Liver (tissue), 9 donors: ENCODE data around the gene RAB17. TPM values are rescaled to one million over a fixed set of nuclear protein-coding genes. Genes with fewer than 3 reads are reported as not detected.

Source experiments
- DNase-seq: peaks from one replicate; pipeline ENCODE4 v3.0.0-alpha.2; 2017; ENCODE audit warnings: low spot score
- H3K27ac ChIP-seq, 2 donors: one replicate each; pipeline ENCODE4 v1.7.0; 2013; ENCODE audit warnings: inconsistent platforms in 2 of 2, low read length in 2 of 2, control low read depth in 1 of 2, low read depth in 1 of 2, mild to moderate bottlenecking in 1 of 2
- H3K27me3 ChIP-seq, 4 donors: one replicate each; pipeline versions ENCODE4 v1.6.1 to v1.7.0; 2013; ENCODE audit warnings: low read length in 3 of 4, inconsistent platforms in 1 of 4, mild to moderate bottlenecking in 1 of 4, moderate library complexity in 1 of 4; ENCODE audit not compliant: control insufficient read depth in 4 of 4, insufficient read depth in 4 of 4
- H3K36me3 ChIP-seq, 4 donors: one replicate each; pipeline versions ENCODE4 v1.6.1 to v1.7.0; 2013; ENCODE audit warnings: low read length in 3 of 4, mild to moderate bottlenecking in 3 of 4, low read depth in 1 of 4, moderate library complexity in 1 of 4; ENCODE audit not compliant: control insufficient read depth in 4 of 4, insufficient read depth in 3 of 4
- H3K4me1 ChIP-seq, 4 donors: one replicate each; pipeline versions ENCODE4 v1.6.1 to v1.7.0; 2013; ENCODE audit warnings: low read length in 3 of 4, mild to moderate bottlenecking in 3 of 4, moderate library complexity in 1 of 4; ENCODE audit not compliant: control insufficient read depth in 4 of 4, insufficient read depth in 4 of 4
- H3K4me3 ChIP-seq, 3 donors: one replicate each; pipeline versions ENCODE4 v1.6.1 to v1.7.0; 2013; ENCODE audit warnings: low read length in 3 of 3, control low read depth in 1 of 3, low read depth in 1 of 3, mild to moderate bottlenecking in 1 of 3
- H3K9ac ChIP-seq, 2 donors: one replicate each; pipeline ENCODE4 v1.7.0; 2013; ENCODE audit warnings: low read length in 2 of 2, mild to moderate bottlenecking in 2 of 2, moderate library complexity in 2 of 2, control low read depth in 1 of 2, low read depth in 1 of 2
- H3K9me3 ChIP-seq, 4 donors: one replicate each; pipeline versions ENCODE4 v1.6.1 to v1.7.0; 2013; ENCODE audit warnings: low read length in 3 of 4; ENCODE audit not compliant: control insufficient read depth in 4 of 4
- EGR1 ChIP-seq, 2 donors: IDR thresholded peaks; 2 replicates each; pipeline ENCODE4 v1.6.1; 2016 to 2018; ENCODE audit warnings: antibody characterized with exemption in 2 of 2, low read depth in 2 of 2
- FOXA1 ChIP-seq: IDR thresholded peaks from 2 replicates; pipeline ENCODE4 v1.6.1; 2016; ENCODE audit warnings: antibody characterized with exemption
- FOXA2 ChIP-seq: IDR thresholded peaks from 2 replicates; pipeline ENCODE4 v1.6.1; 2016; ENCODE audit warnings: antibody characterized with exemption
- GABPA ChIP-seq, 2 donors: IDR thresholded peaks in 1 of 2; conservative IDR thresholded peaks in 1 of 2; 2 replicates each; pipeline ENCODE4 v1.6.1; 2016; ENCODE audit warnings: antibody characterized with exemption in 2 of 2, mild to moderate bottlenecking in 1 of 2, moderate library complexity in 1 of 2
- HNF4A ChIP-seq, 2 donors: conservative IDR thresholded peaks; 2 replicates each; pipeline ENCODE4 v1.6.1; 2016; ENCODE audit warnings: antibody characterized with exemption in 2 of 2, mild to moderate bottlenecking in 2 of 2
- JUND ChIP-seq, 2 donors: IDR thresholded peaks; 2 replicates each; pipeline ENCODE4 v1.6.1; 2016; ENCODE audit warnings: antibody characterized with exemption in 2 of 2
- RAD21 ChIP-seq, 2 donors: IDR thresholded peaks; 2 replicates each; pipeline ENCODE4 v1.6.1; 2016; ENCODE audit warnings: antibody characterized with exemption in 2 of 2, mild to moderate bottlenecking in 2 of 2
- YY1 ChIP-seq: IDR thresholded peaks from 2 replicates; pipeline ENCODE4 v1.6.1; 2016; ENCODE audit warnings: antibody characterized with exemption, mild to moderate bottlenecking
- WGBS: extraction: QIAGEN DNeasy Blood & Tissue Kit; methylation state at CpG from one replicate; pipeline ENCODE4 v1.1.7; 2013; 5-methylcytosine and 5-hydroxymethylcytosine counted together
- polyA plus RNA-seq, 2 donors: library from polyadenylated mRNA; stranded (reverse) in 1 of 2; unstranded in 1 of 2; fragments of 200-250 nt in 1 of 2; fragments of >200 nt in 1 of 2; fragmentation: Nextera tagmentation in 1 of 2; extraction: Ambion mirVana in 1 of 2; gene quantifications; one replicate each; pipeline versions ENCODE4 v1.2.1 to v1.2.3, GENCODE V29; 2013 to 2015
- total RNA-seq, 2 donors: library from RNA; depleted of rRNA; stranded (reverse); fragments of >200 nt; gene quantifications; one replicate each; pipeline ENCODE4 v1.2.3, GENCODE V29; 2014
- TF ChIP-seq, protein P1 (sequence below): fragments of 150-350 bp; IDR thresholded peaks from 2 replicates; pipeline ENCODE4 v1.5.1; 2017; ENCODE audit warnings: improper control_type of control experiment, low read depth, low read length; ENCODE audit not compliant: missing input control
- TF ChIP-seq, protein P2 (sequence below): IDR thresholded peaks from 2 replicates; pipeline ENCODE4 v1.6.1; 2016; ENCODE audit warnings: antibody characterized with exemption, mild to moderate bottlenecking
- TF ChIP-seq, protein P3 (sequence below): IDR thresholded peaks from 2 replicates; pipeline ENCODE4 v1.6.1; 2016; ENCODE audit warnings: antibody characterized with exemption
- TF ChIP-seq, protein P4 (sequence below): IDR thresholded peaks from 2 replicates; pipeline ENCODE4 v1.6.1; 2016; ENCODE audit warnings: antibody characterized with exemption
- donor health status: healthy.
- donor health status: healthy.
- donor health status: healthy.
- donor health status: healthy.
- donor health status: healthy.

Gene RAB17
- total and polyA plus RNA-seq, 4 donors: 17.8 to 96.5 (median 74.9) TPM

DNA sequence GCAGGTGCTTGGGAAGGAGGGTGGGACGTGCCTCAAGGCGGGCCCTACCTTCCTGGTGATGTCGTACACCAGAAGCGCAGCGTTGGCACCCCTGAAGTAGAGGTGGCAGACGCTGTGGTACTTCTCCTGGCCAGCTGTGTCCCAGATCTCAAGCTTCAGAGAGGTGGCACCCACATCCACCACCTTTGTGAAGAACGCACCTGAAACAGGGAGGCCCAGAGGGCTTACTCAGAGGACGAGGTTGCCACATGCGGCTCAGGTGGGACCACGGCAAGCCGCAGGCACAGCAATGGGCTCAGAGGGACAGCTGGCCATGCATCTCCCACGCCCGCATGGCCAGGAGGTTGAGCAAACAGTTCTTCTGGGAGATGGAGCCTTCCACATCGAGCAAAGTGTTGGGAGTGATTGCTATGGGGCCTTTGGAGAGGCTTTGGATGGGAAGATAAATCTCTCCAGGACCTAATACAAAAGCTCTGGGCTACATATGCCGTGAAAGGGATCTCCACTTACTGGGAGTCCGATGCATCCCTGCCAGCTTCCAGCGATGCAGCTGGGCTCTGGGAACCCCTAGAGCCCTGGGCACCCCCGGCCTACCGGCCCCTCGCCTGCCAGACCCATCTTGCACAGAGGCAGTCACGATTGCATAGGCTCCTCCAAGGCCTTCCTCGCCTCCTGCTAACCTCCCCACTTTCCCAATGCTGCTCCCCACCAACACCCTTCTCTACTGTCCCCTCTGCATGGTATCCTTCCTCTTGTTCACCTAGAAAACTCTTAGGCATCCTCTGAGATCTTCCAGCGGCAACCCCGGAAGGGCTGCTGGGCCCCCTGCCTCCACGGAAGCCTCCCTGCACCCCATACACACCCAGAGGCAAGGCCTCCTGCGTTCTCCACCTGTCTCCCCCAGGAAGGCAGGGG lies 12.3 kb downstream of the RAB17 start (continued):
- TF ChIP-seq, protein P1, sequence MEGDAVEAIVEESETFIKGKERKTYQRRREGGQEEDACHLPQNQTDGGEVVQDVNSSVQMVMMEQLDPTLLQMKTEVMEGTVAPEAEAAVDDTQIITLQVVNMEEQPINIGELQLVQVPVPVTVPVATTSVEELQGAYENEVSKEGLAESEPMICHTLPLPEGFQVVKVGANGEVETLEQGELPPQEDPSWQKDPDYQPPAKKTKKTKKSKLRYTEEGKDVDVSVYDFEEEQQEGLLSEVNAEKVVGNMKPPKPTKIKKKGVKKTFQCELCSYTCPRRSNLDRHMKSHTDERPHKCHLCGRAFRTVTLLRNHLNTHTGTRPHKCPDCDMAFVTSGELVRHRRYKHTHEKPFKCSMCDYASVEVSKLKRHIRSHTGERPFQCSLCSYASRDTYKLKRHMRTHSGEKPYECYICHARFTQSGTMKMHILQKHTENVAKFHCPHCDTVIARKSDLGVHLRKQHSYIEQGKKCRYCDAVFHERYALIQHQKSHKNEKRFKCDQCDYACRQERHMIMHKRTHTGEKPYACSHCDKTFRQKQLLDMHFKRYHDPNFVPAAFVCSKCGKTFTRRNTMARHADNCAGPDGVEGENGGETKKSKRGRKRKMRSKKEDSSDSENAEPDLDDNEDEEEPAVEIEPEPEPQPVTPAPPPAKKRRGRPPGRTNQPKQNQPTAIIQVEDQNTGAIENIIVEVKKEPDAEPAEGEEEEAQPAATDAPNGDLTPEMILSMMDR: no peak

DNA sequence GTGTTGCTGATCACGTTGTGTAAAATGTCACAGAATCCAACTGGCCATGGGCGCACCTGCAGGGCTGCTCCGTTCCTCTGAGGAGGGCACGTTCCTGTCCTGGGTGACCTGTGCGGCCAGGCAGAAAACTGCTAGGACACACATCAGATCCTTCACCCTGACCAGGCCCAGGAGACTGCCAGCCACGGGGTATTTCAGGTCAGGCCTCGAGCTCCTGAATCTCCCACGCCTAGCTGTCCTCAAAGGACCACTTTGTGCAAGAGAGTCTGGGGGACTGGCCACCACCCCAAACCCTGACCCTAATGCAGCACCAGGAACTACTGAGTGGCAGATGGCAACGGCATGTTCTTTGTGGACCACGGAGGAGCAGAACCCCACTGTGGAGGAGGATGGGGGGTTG lies 13.1 kb downstream of the RAB17 start:
- Histone ChIP-seq H3K27ac (no peak overlapping the region), H3K4me1 (peaks cover 4 to 24% (median 16%) of the 10 kb centered on the region in 4 donors), H3K4me3 (no peak overlapping the region), H3K36me3 (peaks cover 5 to 19% (median 14%) of the 10 kb centered on the region in 4 donors), H3K9ac (no peak overlapping the region), H3K27me3 (no peaks in the 10 kb centered on the region), H3K9me3 (no peaks in the 10 kb centered on the region)
- TF ChIP-seq RAD21 (IDR thresholded peaks at IDR 0.05) (no peak), HNF4A (conservative IDR thresholded peaks at IDR 0.05) (no peak), JUND (IDR thresholded peaks at IDR 0.05) (no peak), EGR1 (IDR thresholded peaks at IDR 0.05; ENCODE audit: low read depth in 2 of 2) (no peak), GABPA (IDR thresholded peaks at IDR 0.05 in 1 of 2, conservative IDR thresholded peaks at IDR 0.05 in 1 of 2) (no peak), FOXA2 (no peak), FOXA1 (no peak), YY1 (no peak)
- TF ChIP-seq, protein P2, sequence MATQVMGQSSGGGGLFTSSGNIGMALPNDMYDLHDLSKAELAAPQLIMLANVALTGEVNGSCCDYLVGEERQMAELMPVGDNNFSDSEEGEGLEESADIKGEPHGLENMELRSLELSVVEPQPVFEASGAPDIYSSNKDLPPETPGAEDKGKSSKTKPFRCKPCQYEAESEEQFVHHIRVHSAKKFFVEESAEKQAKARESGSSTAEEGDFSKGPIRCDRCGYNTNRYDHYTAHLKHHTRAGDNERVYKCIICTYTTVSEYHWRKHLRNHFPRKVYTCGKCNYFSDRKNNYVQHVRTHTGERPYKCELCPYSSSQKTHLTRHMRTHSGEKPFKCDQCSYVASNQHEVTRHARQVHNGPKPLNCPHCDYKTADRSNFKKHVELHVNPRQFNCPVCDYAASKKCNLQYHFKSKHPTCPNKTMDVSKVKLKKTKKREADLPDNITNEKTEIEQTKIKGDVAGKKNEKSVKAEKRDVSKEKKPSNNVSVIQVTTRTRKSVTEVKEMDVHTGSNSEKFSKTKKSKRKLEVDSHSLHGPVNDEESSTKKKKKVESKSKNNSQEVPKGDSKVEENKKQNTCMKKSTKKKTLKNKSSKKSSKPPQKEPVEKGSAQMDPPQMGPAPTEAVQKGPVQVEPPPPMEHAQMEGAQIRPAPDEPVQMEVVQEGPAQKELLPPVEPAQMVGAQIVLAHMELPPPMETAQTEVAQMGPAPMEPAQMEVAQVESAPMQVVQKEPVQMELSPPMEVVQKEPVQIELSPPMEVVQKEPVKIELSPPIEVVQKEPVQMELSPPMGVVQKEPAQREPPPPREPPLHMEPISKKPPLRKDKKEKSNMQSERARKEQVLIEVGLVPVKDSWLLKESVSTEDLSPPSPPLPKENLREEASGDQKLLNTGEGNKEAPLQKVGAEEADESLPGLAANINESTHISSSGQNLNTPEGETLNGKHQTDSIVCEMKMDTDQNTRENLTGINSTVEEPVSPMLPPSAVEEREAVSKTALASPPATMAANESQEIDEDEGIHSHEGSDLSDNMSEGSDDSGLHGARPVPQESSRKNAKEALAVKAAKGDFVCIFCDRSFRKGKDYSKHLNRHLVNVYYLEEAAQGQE: no peak
- TF ChIP-seq, protein P3, sequence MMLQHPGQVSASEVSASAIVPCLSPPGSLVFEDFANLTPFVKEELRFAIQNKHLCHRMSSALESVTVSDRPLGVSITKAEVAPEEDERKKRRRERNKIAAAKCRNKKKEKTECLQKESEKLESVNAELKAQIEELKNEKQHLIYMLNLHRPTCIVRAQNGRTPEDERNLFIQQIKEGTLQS: no peak
- TF ChIP-seq, protein P4, sequence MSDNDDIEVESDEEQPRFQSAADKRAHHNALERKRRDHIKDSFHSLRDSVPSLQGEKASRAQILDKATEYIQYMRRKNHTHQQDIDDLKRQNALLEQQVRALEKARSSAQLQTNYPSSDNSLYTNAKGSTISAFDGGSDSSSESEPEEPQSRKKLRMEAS: no peak
- TF ChIP-seq, protein P1: no peak
- 95% methylated on average over 10 of the region's 10 CpGs for WGBS
- DNase-seq: no peak
